Panc1 (cell line): Measurements from ENCODE around the gene APOBEC3F.

Experiments used
- CTCF ChIP-seq: fragments of 450-650 bp; IDR thresholded peaks from 2 replicates; pipeline ENCODE4 v1.5.1; 2017; ENCODE audit warnings: mild to moderate bottlenecking
- POLR2AphosphoS5 ChIP-seq: IDR thresholded peaks from 2 replicates; pipeline ENCODE4 v1.6.1; 2012; ENCODE audit warnings: mild to moderate bottlenecking, low read depth, low read length, moderate library complexity
- REST ChIP-seq, 2 experiments: IDR thresholded peaks; 2 replicates each; pipeline ENCODE4 v1.6.1; 2011 to 2012; ENCODE audit warnings: low read depth in 2 of 2, control low read depth in 1 of 2, low read length in 1 of 2, mild to moderate bottlenecking in 1 of 2, moderate library complexity in 1 of 2; ENCODE audit not compliant: insufficient read depth in 1 of 2
- SIN3A ChIP-seq: IDR thresholded peaks from 2 replicates; pipeline ENCODE4 v1.6.1; 2012; ENCODE audit warnings: low read depth, mild to moderate bottlenecking, low read length, moderate library complexity, borderline replicate concordance; ENCODE audit not compliant: insufficient read depth
- TCF7L2 ChIP-seq: IDR thresholded peaks from 2 replicates; pipeline ENCODE4 v1.6.1; 2011; ENCODE audit warnings: mild to moderate bottlenecking, low read depth, low read length, inconsistent platforms

GRCh38 chr22:39073981-39074380, 33.3 kb downstream of the APOBEC3F start:
- TF ChIP-seq CTCF (no peak), POLR2AphosphoS5 (no peak), SIN3A (no peak), REST (IDR thresholded peaks at IDR 0.05; ENCODE audit: insufficient read depth in 1 of 2, low read depth in 2 of 2, low read length in 1 of 2) (no peak), TCF7L2 (no peak)
